Right lung (tissue), 10 donors: Measurements from ENCODE around the gene CDS2. TPM values are rescaled to one million over a fixed set of nuclear protein-coding genes. Genes with fewer than 3 reads are reported as not detected.
"Not testable (repeated sequence)": the region's sequence is repeated elsewhere in the genome, so short reads cannot be mapped to it uniquely, and the experiment has no call there.

Experiments
- DNase-seq, 2 donors: peaks; one replicate each; pipeline ENCODE4 v3.0.0-alpha.2; 2013
- long read RNA-seq, 8 donors: transcript quantifications; one replicate each; lab custom pipeline, GENCODE V29; 2026
- polyA plus RNA-seq, 5 donors: library from polyadenylated mRNA; unstranded; fragments of 120-200 nt; gene quantifications; one replicate each; pipeline versions ENCODE4 v1.2.1 to v1.2.3, GENCODE V29; 2013; ENCODE audit warnings: inconsistent platforms in 1 of 5, low replicate concordance in 1 of 5; ENCODE audit not compliant: insufficient read length in 5 of 5, insufficient read depth in 1 of 5

The CDS2 gene
- 10 to 100 TPM; 25.8 to 35.4 (median 29.4) TPM for polyA plus RNA-seq
- long read RNA-seq, donor 1, full-length matches to known transcripts = 16 of 16 reads
- long read RNA-seq, donor 1, partial matches to known transcripts = 0 of 16 reads
- long read RNA-seq, donor 1, other reads (novel, unspliced or antisense) = 0 of 16 reads
- long read RNA-seq, donor 2, full-length matches to known transcripts = 7 of 16 reads
- long read RNA-seq, donor 2, partial matches to known transcripts = 9 of 16 reads
- long read RNA-seq, donor 2, other reads (novel, unspliced or antisense) = 0 of 16 reads
- long read RNA-seq, donor 3, full-length matches to known transcripts = 9 of 9 reads
- long read RNA-seq, donor 3, partial matches to known transcripts = 0 of 9 reads
- long read RNA-seq, donor 3, other reads (novel, unspliced or antisense) = 0 of 9 reads
- long read RNA-seq, donor 4, full-length matches to known transcripts = 4 of 26 reads
- long read RNA-seq, donor 4, partial matches to known transcripts = 22 of 26 reads
- long read RNA-seq, donor 4, other reads (novel, unspliced or antisense) = 0 of 26 reads
- long read RNA-seq, donor 5, full-length matches to known transcripts = 14 of 14 reads
- long read RNA-seq, donor 5, partial matches to known transcripts = 0 of 14 reads
- long read RNA-seq, donor 5, other reads (novel, unspliced or antisense) = 0 of 14 reads
- long read RNA-seq, donor 6, full-length matches to known transcripts = 10 of 10 reads
- long read RNA-seq, donor 6, partial matches to known transcripts = 0 of 10 reads
- long read RNA-seq, donor 6, other reads (novel, unspliced or antisense) = 0 of 10 reads
- long read RNA-seq, donor 7, full-length matches to known transcripts = 10 of 10 reads
- long read RNA-seq, donor 7, partial matches to known transcripts = 0 of 10 reads
- long read RNA-seq, donor 7, other reads (novel, unspliced or antisense) = 0 of 10 reads
- long read RNA-seq, donor 8, full-length matches to known transcripts = 6 of 6 reads
- long read RNA-seq, donor 8, partial matches to known transcripts = 0 of 6 reads
- long read RNA-seq, donor 8, other reads (novel, unspliced or antisense) = 0 of 6 reads

- DNase-seq = peak; percentile 99 to 100
Observed at GRCh38 chr20:5126512-5127203, at the start of gene CDS2. Gene CDS2 (plus strand): TSS chr20:5127008. CDS start chr20:5127093, 85 bp downstream.

- no peak for DNase-seq
Observed at GRCh38 chr20:5077761-5078387, 48.9 kb upstream of the CDS2 start.

GRCh38 chr20:5078399-5078958, 48.3 kb upstream of the CDS2 start:
- DNase-seq = peak in 1 of 2 donors; percentile 32

- DNase-seq = no peak
Observed at GRCh38 chr20:5080384-5080877, 46.4 kb upstream of the CDS2 start.

GRCh38 chr20:5085380-5085779, 41.4 kb upstream of the CDS2 start:
- DNase-seq = no peak

GRCh38 chr20:5088688-5089087, 38.1 kb upstream of the CDS2 start:
- DNase-seq = no peak

GRCh38 chr20:5090191-5090590, 36.6 kb upstream of the CDS2 start:
- DNase-seq = no peak

- DNase-seq = no peak
Observed at GRCh38 chr20:5091902-5092301, 34.9 kb upstream of the CDS2 start.

- DNase-seq = no peak
Observed at GRCh38 chr20:5092765-5093339, 34.0 kb upstream of the CDS2 start.

GRCh38 chr20:5095454-5095853, 31.4 kb upstream of the CDS2 start:
- DNase-seq = no peak

- no peak for DNase-seq
Observed at GRCh38 chr20:5095931-5096330, 30.9 kb upstream of the CDS2 start.

- no peak for DNase-seq
Observed at GRCh38 chr20:5096463-5096862, 30.3 kb upstream of the CDS2 start.

GRCh38 chr20:5099009-5099408, 27.8 kb upstream of the CDS2 start:
- DNase-seq = not testable (repeated sequence)

GRCh38 chr20:5099909-5100308, 26.9 kb upstream of the CDS2 start:
- not testable (repeated sequence) for DNase-seq

GRCh38 chr20:5100684-5101347, 26.0 kb upstream of the CDS2 start:
- peak in 1 of 2 donors; percentile 37 for DNase-seq

GRCh38 chr20:5104479-5104878, 22.3 kb upstream of the CDS2 start:
- DNase-seq = no peak

- no peak for DNase-seq
Observed at GRCh38 chr20:5109276-5109675, 17.5 kb upstream of the CDS2 start.

GRCh38 chr20:5113615-5113986, 13.2 kb upstream of the CDS2 start:
- DNase-seq = no peak

GRCh38 chr20:5114403-5114802, 12.4 kb upstream of the CDS2 start:
- DNase-seq = no peak

GRCh38 chr20:5116875-5117274, 9.9 kb upstream of the CDS2 start:
- DNase-seq = no peak
